BJ (cell line): ENCODE results near the gene MUC13. TPM values are rescaled to one million over a fixed set of nuclear protein-coding genes. Genes with fewer than 3 reads are reported as not detected.

Experiments
- CTCF ChIA-PET: fragments of 350-600 bp; formaldehyde crosslinking; extraction: SDS; loops from one replicate; lab custom pipeline; 2021; ENCODE audit warnings: antibody characterized with exemption, inconsistent platforms; lab: Yijun Ruan, JAX
- POLR2A ChIA-PET: fragments of 300-600 bp; sonication (Branson Sonifier 250); formaldehyde crosslinking; extraction: SDS; loops from one replicate; lab custom pipeline; 2021; ENCODE audit warnings: antibody characterized with exemption; lab: Charles Lee
- DNase-seq: peaks from one replicate; pipeline ENCODE4 v3.0.0-alpha.2; 2011; ENCODE audit warnings: low read depth
- H3K27me3 ChIP-seq: 2 replicates; pipeline ENCODE4 v1.6.0; 2011; ENCODE audit warnings: low read length; ENCODE audit not compliant: control insufficient read depth, insufficient read depth
- H3K36me3 ChIP-seq: 2 replicates; pipeline ENCODE4 v1.5.1; 2011; ENCODE audit warnings: low read length; ENCODE audit not compliant: control insufficient read depth, insufficient read depth
- H3K4me3 ChIP-seq: 2 replicates; pipeline ENCODE4 v1.5.1; 2011; ENCODE audit warnings: low read depth, mild to moderate bottlenecking, control low read depth, low read length
- polyA minus RNA-seq: library from RNA; depleted of rRNA, polyadenylated mRNA; stranded (reverse); fragments of >200 nt; gene quantifications from 2 replicates; pipeline ENCODE4 v1.2.3, GENCODE V29; 2011; rRNA and poly(A)+ RNA removed
- polyA plus RNA-seq: library from polyadenylated mRNA; depleted of rRNA; stranded (reverse); fragments of >200 nt; gene quantifications from 2 replicates; pipeline ENCODE4 v1.2.3, GENCODE V29; 2011; rRNA removed
- TF ChIP-seq, protein P1 (sequence below): IDR thresholded peaks from 2 replicates; pipeline ENCODE4 v1.5.1; 2011; ENCODE audit warnings: low read depth, mild to moderate bottlenecking, control low read depth, inconsistent platforms, low read length, moderate library complexity; ENCODE audit not compliant: insufficient read depth

Gene MUC13, protein sequence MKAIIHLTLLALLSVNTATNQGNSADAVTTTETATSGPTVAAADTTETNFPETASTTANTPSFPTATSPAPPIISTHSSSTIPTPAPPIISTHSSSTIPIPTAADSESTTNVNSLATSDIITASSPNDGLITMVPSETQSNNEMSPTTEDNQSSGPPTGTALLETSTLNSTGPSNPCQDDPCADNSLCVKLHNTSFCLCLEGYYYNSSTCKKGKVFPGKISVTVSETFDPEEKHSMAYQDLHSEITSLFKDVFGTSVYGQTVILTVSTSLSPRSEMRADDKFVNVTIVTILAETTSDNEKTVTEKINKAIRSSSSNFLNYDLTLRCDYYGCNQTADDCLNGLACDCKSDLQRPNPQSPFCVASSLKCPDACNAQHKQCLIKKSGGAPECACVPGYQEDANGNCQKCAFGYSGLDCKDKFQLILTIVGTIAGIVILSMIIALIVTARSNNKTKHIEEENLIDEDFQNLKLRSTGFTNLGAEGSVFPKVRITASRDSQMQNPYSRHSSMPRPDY
- polyA plus RNA-seq (not detected in 2 replicates), polyA minus RNA-seq (not detected in 2 replicates)

DNA sequence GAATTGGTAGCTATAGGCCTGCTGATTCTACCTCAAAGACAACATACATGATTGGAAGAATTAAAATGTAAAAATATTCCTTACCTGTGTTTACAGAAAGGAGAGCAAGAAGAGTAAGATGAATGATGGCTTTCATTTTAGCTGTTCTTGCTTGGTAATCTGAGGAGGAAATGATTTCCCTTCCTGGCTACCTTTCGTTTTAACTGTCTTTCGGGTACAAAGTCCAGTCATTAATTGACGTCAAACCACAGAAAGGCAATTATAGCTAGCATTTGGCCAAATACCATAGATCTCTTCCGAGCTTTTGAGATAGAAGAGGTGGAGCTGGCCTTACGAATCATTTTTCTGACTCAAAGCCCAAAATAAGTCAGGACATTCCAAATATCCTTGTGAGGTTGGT lies at the start of gene MUC13:
TSS of gene MUC13 (minus strand) at position 175 of the 400 bp plus-strand sequence. CDS start at position 136, 39 bp downstream.
- TF ChIP-seq, protein P1, sequence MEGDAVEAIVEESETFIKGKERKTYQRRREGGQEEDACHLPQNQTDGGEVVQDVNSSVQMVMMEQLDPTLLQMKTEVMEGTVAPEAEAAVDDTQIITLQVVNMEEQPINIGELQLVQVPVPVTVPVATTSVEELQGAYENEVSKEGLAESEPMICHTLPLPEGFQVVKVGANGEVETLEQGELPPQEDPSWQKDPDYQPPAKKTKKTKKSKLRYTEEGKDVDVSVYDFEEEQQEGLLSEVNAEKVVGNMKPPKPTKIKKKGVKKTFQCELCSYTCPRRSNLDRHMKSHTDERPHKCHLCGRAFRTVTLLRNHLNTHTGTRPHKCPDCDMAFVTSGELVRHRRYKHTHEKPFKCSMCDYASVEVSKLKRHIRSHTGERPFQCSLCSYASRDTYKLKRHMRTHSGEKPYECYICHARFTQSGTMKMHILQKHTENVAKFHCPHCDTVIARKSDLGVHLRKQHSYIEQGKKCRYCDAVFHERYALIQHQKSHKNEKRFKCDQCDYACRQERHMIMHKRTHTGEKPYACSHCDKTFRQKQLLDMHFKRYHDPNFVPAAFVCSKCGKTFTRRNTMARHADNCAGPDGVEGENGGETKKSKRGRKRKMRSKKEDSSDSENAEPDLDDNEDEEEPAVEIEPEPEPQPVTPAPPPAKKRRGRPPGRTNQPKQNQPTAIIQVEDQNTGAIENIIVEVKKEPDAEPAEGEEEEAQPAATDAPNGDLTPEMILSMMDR: no peak
- Histone ChIP-seq H3K36me3 (no peaks in the 10 kb centered on the region), H3K4me3 (no peak within 1 kb of the TSS), H3K27me3 (no peaks in the 10 kb centered on the region; the same call in 1 of the 2 replicates)
- ChIA-PET POLR2A (interaction anchor here (0.6 kb wide), 1 partner anchor 395 kb away, joined by 5 read pairs; no protein-coding TSS in a partner anchor), CTCF (interaction anchor here (1.2 to 1.6 kb wide), 3 partner anchors 9 to 231 kb away, joined by 3 to 6 read pairs (median 5); no protein-coding TSS in a partner anchor)
- no peak for DNase-seq

DNA sequence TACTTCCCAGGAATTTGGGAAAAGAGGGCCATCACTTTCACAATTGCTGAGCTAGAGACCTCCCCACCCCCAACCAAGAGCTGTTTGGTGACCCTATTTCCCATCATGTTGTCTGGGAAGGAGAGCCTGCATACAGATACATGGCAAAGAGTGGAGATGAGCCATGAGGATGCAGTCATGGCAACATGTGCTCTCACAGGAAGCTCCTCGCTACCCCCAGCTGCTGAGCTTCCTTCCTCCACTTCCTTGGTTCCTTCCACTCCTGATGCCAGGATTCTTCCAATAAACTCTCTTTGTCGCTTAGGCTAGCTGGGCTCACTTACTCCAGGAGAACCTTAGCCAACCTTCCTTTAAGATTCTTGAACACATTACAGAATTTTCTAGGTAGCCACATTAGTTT lies 48.3 kb upstream of the MUC13 start:
- H3K4me3 ChIP-seq: no peak overlapping the region
- no peak for DNase-seq
- TF ChIP-seq, protein P1: no peak

DNA sequence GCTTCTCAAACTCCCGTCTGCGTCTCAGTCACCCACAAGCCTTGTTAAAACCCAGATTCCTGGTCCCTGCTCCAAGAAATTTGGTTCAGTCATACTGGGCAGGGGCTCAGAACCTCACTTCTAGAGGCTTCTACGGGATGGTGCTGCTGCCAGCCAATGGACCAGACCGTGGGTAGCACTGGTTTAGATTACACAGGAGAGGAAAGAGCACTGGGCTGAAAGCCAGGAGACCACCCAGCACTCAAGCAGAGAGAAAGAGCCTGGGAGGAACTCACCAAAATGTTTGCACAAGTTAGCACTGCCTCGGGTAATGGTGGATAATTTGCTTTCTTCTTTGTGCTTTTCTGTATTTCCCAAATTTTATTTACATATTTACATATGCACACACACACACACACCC lies 46.9 kb upstream of the MUC13 start:
- ChIA-PET POLR2A (no interaction called here), CTCF (interaction anchor here (0.7 kb wide), 1 partner anchor 61 kb away, joined by 3 read pairs; no protein-coding TSS in a partner anchor)
- no peak for DNase-seq
- Histone ChIP-seq H3K27me3 (no peaks in the 10 kb centered on the region), H3K36me3 (peaks cover 20% of the 10 kb centered on the region), H3K4me3 (no peak overlapping the region)
- TF ChIP-seq, protein P1: no peak

More for the DNA sequence above, 48.3 kb upstream of the MUC13 start:
- Histone ChIP-seq H3K27me3 (no peaks in the 10 kb centered on the region), H3K36me3 (peaks cover 19% of the 10 kb centered on the region)
- CTCF ChIA-PET: interaction anchor here (1.0 to 1.2 kb wide), 2 partner anchors 9 to 458 kb away, joined by 3 to 4 read pairs; no protein-coding TSS in a partner anchor
- POLR2A ChIA-PET: no interaction called here

DNA sequence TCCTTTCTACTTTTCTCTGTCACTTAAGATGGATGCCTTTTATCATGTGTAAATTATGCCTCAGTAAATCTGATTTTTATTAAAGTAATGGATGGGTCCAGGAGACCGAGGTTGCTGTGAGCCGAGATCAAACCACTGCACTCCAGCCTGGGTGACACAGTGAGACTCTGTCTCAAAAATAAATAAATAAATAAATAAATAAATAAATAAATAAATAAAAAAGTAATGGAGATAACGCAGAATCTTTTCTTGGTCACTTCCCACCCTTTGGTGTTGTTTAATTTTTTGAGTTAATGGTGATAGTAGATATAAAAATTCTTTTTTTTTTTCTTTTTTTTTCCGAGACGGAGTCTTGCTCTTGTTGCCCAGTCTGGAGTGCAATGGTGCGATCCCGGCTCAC lies 44.1 kb upstream of the MUC13 start:
- POLR2A ChIA-PET: no interaction called here
- Histone ChIP-seq H3K27me3 (no peaks in the 10 kb centered on the region), H3K36me3 (peaks cover 27% of the 10 kb centered on the region), H3K4me3 (no peak overlapping the region)
- DNase-seq: no peak
- CTCF ChIA-PET: no interaction called here
- TF ChIP-seq, protein P1: no peak

DNA sequence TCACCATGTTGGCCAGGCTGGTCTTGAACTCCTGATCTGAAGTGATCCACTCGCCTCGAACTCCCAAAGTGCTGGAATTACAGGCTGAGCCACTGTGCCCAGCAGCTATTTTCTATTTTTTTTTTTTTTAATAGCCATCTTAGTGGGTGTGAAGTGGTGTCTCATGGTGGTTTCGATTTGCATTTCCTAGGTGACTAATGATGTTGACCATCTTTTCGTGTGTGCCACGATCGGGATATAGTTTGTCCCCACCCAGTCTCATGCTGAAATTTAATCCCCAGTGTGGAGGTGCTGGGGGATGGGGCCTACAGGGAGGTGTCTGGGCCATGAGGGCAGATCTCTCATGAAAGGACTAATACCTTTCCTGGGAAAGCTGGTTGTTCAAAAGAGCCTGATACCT lies 41.8 kb upstream of the MUC13 start:
- POLR2A ChIA-PET: interaction anchor here (0.6 kb wide), 1 partner anchor 488 kb away, joined by 5 read pairs; no protein-coding TSS in a partner anchor
- TF ChIP-seq, protein P1: no peak
- Histone ChIP-seq H3K4me3 (no peak overlapping the region), H3K27me3 (no peaks in the 10 kb centered on the region), H3K36me3 (peaks cover 29% of the 10 kb centered on the region)
- CTCF ChIA-PET: no interaction called here
- no peak for DNase-seq
